ENCODE results near the gene LRRN2. TPM values are rescaled to one million over a fixed set of nuclear protein-coding genes. Genes with fewer than 3 reads are reported as not detected.

Gene LRRN2
- total RNA-seq, 1 donor from 2014 or later, result 0.17 TPM

DNA sequence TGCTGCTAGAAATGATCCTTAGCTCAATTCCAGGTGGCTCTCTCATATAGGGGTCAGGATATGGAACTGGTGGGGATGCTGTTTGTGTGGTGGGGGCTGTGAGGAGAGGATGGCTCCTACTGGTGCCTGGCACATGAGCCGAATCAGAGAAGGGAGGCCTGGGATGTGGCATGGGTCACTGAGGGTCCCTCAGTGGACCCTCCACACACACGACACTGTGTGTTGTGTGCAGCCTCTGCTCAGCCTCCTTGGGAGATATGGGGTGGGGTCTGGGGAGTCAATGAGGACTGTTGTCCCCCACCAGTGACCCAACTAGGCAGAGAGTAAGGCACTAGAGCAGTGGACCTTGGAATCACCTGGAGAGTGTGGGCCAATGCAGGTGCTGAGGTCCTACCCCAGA, 3.2 kb upstream of the LRRN2 start:
- no peak for DNase-seq

DNA sequence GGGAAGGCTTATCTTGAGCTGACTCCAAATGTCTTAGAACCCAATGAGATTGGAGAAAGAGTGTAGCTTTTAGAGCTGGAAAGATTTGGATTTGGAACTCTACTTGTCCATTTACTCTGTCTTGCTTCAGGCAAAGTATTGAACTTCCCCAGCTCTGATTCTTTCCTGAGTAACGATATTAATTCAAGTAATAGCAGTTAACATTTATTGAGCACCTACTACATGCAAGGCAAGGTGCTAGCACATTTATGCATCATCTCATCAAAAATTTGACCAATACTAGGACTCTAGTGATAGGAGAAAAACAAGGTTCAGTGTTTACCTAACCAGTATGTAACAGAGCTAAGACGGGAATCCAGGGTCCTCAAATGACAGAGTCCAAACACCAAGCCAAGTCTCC, 2.5 kb upstream of the LRRN2 start:
- DNase-seq, result no peak

DNA sequence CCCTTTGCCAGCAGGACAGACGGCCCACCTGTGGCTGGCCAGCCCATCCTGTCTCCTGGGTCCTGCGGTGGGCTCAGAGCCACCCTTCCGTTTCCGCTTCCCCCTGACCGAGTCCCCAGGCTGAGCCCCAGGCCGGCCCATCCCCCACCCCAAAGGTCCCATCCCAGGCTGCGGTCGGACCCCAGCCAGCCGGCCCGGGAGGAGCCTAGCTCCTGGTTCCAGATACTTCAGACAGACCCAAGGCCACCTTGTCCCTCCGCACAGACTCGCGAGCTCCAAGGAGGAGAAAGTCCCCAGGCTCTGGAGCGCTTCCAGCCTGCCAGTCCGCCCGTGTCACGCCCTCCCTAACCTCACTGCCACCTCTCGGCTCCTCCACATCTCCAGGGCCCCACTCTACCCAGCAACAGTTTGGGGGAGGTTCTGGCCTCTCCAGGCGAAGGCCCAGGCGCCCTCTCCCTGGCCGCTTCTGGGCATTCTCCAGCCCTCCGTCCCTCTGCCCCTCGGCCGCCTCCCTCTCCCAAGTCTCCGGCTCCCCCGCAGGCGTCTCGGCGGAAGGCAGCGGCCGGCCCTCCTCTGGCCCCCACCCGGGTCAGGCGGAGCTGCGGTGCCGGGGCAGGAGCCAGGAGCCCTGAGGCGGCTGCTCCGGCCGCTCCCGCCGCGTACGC, 835 bp downstream of the LRRN2 start:
- DNase-seq, result no peak

DNA sequence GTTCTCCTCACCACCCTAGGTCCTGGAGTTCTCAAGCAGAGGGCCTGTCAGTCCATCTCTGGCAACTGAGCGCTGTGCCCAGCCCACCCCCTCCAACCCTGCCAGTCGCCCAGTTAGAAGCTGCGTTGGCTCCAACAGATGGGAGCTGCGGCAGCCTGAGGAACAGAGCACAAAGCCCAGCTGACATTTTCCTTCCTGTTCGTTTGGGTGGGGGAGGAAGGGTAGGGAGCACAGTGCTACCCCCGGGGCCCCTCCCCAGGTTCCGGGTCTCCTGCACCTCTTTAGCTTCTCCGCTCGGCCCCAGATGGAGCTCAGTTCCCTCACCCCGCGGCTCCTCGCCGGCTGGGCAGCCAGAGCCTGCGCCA, 1.4 kb downstream of the LRRN2 start:
- DNase-seq, result no peak

DNA sequence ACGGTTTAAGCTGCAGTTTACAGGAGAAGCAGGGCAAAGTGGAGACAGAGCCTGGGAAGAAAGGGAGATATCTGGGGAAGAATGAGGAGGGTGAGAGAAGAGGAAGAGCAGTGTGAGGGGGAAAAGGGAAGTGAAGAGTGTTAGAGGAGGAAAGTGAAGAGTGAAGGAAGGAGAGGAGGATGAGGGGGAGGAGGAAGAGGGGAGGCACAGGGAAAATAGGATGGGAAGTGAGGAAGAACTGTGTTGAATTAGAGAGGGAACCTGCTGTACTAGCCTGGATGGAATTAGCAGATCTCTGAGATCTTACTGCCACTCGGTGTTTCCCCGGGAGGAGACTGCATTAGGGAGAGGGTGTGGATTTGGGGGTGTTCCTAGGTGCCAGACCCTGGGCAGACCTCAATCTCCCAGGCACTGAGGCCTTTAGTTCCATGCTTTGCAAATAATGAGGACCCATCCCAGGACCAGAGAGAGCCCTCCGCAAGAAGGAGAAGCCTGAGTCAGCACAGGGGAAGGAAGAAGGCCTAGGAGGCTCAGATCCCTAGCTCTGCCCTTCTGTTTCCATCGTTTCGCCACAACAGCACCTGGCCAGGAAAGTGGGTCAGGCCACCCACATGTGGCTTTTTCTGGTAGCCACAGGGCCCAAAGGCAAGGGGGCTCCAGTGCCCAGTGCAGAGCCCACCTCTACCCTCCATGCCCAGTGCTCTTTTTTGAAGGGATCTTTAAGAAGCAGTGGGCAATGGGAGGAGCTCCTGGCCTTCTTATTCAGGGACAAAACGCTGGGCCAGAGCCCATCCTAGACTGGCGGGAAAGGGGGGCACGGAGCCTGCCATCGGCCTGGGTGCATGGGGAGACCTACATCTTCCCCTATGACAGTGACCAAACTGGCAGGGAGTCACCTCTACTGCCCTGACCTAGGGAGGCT, 2.0 kb downstream of the LRRN2 start:
- no peak for DNase-seq

DNA sequence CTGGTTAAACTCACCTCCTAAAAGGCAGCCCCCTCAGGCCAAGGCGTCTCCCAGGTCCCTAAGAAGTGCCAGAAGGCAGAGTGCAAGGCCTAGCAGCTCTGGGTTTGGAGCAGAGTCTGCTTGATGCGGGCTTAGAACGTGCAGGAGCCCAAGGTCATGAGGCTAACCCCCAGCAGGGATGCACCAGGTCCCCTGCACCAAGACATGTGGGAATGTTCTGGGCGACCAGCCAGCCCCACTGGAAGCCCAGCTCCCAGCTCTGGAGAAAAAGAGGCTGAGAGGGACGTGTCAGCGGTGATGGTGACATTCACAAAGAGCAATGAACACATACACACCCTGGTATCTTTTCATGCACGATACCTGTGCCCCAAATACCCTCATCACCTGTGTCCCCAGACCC, 5.1 kb downstream of the LRRN2 start:
- DNase-seq, result no peak

DNA sequence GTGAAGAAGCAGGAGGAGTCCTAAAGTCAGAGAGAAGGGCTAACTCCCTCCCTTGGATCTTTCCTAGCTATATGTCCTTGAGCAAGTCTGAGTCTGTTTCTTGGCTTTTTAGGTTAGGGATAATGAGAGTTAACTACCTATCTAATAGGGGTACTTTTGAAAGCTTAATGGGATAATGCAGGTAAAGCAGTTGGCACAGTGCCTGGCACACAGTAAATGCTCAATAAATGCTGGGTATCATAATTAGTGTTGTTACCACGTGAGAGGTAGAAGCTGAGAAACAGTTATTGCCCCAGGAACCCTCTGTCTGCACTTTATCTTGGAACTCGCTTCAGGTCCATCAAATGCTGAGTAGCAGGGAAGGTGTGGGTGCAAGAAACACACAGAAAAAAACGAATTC, 5.5 kb downstream of the LRRN2 start:
- DNase-seq, result no peak

DNA sequence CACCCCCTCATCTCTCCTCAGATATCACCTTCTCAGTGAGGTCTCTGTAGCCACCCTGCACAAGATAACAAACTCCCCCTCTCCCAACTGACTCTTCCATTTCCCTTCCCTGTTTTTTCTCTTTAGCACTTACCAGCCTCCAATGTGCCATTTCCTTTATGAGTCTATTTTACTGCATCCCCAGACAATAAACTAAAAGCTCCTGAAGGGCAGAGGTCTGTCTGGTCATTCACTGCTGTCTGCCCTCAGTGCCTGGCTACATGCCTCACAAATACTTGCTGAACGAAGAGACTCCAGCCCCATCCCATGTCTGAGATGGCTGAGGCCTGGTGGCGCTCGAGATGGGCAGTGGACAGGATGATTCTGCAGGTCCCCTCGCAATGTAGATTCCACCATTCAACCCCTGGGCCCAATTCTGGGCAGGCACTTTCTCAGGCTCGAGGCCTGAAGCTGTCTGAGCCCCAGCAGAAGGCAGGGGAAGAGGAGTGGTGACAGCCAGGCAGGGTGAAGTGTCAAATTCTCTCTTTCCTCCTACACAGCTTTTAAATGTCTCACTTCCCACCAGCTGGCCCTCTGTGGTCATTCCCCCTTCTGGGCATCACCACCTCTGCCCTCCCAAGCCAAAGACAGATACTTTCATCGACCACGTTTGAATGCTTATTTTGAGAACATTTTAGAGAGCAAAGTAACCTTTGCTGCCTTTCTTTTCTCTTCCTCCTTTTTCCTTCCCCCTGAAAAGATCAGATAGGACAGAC, 6.6 kb downstream of the LRRN2 start:
- DNase-seq, result no peak

DNA sequence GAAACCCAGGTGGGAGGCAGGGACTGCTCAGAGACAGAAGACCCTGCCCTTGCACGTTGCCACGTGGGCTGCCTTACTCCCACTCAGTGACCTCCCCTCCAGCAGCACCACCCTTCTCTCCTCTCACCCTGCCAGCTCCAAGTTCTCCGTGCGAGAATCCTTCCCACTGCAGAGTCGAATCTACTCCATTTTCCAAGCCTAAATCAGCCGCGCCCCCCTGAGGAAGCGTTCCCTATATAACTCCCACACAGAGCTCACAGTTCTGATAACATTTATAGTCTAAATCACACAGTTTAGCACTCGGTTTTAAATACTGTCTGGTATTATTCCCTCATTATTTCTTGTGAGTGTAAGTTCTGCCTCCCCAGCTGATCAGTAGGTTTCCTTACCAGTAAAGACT, 7.7 kb downstream of the LRRN2 start:
- no peak for DNase-seq

DNA sequence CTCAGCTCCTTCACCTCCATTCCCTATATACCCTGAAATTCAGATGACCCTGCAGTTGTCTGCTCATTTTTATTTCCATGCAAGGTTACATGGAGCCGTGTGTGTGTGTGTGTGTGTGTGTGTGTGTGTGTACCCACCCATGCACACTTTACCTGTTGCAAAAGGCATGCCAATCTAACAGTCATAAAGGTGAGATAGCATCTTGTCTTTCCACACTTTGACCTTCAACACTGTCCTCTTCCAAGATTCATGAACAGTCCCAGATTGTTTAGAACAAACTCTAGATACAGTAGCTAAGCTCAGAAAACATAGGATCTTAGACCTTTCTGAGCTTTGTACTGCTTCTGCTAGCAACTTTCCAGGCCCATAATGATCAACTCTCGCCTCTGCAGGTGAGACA, 9.5 kb downstream of the LRRN2 start:
- no peak for DNase-seq

DNA sequence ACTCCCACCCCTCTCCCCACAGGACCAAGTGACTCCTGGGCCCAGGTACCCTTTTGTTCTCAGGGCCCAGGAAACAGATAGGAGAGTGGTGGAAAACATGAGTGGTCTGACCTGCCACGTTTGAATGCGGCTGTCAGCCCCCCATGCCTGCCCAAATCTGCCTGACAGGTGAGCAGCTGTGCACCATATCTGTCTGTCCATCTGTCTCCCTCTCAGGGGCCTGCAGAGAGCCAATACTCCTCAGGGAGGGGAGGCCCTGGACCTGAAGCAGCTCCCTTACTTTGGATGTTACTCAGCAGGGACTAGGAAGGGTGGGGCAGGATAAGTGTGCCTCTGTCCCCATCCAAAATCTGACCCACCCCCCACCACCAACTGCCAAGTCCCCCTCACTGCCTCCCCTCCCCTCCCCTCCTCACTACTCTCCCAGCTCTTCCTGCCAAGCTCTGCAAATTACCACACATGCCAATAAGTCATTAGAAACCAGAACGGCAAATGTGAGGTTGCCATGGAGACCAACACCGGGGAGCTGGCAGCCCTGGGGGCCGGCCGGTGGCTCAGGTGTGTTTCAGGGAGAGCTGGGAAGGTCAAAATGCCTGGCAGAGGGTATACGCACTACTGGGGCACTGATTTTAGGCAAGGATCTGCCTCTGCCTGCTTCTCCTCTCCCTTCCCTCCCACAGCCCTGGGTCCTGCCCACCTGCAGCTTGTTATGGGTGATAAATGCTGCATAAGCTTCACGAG, 11.5 kb downstream of the LRRN2 start:
- DNase-seq, result no peak

DNA sequence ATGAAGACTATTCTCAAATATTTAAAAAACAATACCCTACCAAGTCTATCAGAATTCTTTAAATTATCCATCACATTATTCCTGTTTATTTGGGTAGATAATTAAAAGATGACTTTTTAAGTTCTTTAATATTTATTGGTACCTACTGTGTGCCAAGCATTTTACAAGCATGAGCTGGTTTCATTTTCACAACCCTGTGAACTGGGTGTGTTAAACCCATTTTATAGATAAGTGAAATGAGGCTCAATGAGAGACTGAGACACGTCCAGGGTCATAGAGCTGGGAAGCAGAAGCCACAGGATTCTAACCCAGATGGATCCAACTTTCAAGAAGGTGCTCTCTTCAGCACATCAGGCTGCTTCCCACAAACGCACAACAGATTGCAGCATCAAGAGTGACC, 12.3 kb downstream of the LRRN2 start:
- no peak for DNase-seq

DNA sequence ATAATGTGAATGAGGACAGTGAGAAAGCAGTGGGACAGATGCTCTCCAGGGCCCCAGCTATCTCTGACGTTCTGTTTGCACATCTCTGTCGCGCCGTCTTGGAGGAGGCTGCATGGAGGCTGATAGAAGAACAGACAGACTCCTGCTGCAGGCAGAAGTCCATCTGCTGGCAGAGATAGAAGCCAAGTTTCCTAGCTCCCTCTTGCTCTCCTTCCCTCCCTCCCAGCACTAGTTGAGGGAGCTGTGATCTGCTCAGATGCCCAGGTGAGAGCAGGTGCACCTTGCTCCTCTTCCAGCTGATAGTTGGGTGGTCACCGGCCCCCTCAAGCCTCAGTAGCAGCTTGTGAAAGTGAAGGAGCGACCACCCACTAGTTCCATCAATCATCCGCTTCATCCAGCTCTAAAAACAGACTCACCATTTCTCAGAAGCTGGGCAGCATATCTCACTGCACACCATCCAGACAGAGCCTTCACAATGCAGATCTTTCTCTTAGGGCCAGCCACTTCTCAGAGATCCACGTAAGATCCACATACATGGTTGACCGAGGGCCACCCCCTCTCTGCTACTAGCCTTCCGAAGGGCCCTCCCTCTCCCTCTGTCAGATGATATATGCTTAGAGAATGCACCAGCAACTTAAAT, 12.9 kb downstream of the LRRN2 start:
- no peak for DNase-seq

DNA sequence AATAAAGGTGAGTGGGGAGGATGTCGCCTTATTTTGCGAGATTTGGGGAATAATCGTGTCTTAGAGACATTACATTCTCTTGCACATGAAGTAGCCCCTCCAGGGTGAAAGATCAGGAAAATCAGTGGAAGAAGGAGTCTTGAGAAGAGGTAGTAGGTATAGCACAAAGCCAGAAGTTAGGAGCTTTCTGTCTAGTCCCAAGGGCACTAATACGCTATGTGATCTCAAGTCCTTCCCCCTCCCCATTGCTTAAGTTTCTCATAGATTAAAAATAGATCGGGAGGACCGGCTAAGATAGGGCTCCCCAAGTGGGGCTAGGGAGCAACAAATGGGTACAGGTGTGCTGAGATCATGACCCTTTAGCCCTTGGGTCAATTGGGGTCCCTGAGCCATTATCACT, 13.5 kb downstream of the LRRN2 start:
- no peak for DNase-seq

DNA sequence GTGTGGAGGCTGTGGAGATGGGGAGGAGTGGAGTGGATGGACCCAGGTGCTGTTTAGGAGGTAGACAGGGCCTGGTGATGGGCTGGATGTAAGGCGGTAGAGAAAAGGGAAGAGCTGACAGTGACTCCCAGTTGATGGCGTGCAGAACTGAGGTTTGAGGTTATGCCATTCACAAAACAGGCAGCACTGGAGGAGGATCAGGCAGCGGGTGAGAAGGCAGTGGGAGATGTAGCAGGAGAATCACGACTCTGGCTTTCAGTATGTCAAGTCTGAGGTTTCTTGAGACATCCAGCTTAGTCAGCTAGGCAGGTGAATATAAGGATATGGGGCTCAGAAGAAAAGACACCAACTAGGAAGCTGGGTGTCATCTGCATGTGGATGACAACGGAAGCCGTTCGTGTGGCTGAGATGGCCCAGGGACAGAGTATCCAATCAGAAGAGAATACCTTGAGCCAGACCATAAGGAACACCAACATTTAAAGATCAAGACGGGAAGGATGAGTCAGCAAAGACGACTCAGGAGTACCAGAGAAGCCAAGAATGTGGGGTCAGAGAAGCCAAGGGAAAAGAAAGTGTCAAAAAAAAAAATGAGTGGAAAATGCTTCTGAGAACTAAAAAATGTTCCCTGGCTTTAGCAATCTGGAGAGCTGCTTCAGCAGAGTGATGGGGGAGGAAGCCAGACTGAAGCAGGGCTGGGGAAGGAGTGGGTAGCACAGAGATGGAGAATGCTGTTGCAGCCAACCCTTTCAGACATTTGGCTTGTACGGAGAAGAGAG, 15.2 kb downstream of the LRRN2 start:
- DNase-seq, result no peak

DNA sequence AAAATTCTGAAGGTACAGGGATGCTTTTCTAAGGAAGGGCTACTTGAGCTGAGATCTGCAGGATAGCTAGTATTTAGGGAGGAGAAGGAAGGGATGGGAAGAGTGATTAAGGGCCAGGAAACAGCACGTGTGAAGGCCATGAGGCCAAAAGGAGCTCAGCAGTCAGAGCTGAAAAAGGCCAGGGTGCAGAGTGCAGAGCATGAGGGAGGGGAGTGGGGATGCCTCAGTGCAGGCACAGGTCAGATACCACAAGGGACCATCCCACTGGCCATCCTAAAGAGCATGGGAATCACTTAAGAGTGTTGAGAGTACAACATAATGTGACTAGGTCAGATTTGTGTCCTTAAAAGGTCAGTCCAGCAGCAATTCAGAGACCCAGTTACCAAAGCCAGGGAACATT, 16.0 kb downstream of the LRRN2 start:
- no peak for DNase-seq

DNA sequence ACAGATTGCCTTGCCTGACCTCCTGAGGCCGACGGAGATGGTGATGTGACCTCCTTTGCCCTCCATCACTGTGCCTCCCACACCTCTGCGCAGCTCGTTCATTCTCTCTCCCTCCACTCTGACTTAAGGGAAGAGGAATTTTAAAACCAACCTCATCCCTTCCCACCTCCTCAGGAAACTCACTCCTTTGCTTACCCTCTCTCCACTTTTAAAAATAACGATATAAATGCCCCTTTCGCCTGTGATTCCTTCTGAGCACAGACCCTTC, 21.2 kb downstream of the LRRN2 start:
- DNase-seq, result no peak

DNA sequence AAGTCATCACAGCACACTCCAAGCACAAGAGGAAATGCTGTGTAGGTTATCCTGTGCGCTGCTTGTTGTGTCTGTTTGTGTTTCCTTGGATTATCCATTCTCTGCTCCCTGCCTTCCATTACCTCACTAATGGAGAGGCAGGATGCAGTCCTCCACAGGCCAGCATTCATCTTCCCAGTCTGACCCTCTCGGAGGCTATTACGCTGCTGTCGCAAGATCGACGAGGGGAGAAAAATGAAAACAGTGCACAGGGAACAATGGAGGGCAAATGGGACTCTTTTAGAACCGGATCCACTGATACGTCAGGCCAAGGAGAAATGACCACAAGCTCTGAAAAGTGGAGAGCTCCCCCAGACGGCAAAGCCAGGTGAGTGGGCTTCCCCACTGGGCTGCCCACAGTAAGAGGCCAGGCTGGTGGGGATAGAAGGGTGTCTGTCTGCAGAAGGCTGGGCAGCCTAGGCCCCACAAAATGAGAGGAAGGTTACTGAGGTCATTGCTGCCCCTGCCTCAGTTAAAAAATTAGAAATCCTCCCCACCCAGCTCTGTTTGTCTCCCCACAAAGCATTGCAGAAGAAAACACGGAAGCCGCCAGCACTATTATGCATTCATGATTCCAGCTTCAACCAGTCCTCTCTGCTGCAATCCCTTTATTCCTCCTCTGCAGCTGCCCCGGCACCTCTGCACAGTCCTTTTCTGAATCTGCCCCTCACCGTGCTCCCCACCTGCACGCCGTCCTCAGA, 21.7 kb downstream of the LRRN2 start:
- DNase-seq, result no peak

DNA sequence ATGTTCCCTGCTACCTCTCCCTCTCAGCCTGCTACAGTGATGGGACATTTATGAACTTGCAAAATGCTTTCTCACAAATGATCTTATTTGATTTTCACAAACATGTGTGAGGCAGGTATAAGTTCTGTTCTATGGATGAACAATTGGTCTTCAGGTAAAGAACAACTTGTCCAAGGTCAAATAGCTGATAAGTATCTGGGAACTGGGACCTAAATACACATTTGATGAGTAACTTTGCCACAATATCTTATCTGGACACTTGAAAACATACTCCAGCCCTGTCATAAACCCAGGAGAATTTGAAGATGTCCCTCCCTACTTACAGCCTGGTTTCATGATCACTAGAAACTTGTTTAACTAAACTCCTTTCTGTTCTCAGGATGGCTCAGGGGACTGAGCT, 23.0 kb downstream of the LRRN2 start:
- DNase-seq, result no peak

DNA sequence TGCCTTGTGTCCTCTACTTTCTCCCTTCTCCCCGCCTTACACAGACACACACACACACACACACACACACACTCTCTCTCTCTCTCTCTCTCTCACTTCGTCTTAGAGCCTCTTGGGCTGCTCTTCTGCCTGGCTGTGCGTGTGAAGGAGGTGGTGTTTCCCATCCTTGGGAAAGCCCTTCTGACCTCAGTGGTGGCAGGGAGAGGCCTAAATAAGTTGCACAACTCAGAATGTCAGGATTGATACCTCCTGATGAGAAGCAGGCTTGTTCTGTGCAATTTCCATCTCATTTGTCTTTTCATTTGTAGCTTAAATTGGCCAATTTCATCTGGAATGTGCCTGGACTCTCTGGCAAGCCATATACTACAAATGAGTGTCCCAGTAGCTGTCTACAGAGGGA, 25.0 kb downstream of the LRRN2 start:
- DNase-seq, result no peak

DNA sequence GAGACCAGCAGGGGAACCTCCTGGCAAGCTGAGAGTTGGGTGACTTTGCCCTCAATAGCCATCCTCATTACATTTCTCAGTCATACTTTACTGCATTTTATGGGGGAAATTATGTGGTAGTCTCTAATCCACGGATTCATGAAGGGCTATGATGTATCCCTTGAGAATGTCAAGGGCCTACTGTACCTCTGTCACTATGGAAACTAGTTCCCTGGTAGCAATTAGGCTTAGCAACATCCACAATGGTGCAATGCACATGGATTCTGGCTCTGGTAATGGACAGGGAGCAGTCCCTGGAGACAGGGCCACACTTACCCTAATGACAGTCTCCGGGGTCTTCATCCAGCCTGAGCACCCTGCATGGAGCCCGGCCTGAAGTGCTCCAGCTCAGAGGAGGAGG, 26.5 kb downstream of the LRRN2 start:
- no peak for DNase-seq
